Measurements from ENCODE around the gene TLCD2. TPM values are rescaled to one million over a fixed set of nuclear protein-coding genes. Genes with fewer than 3 reads are reported as not detected.

TLCD2 gene
- total and polyA plus RNA-seq, 2 of the 13 experiments (the other 11 are each of a cell fraction or from before 2014, with no cell fraction given): 0.90 to 1.1 TPM

- peak; percentile 80; the same call in 1 of the 2 replicates for TF ChIP-seq ARID4A (CRISPR knock-in tag; IDR thresholded peaks at IDR 0.05; ENCODE audit: borderline replicate concordance)
- TF ChIP-seq ZNF564 (CRISPR knock-in tag; IDR thresholded peaks at IDR 0.05): no peak; the same call in 1 of the 2 replicates
- TF ChIP-seq ZBTB7B (CRISPR knock-in tag; IDR thresholded peaks at IDR 0.05): no peak; the same call in 1 of the 2 replicates
- no peak for TF ChIP-seq HNF1A (IDR thresholded peaks at IDR 0.05; ENCODE audit: low read depth)
- TF ChIP-seq HNF1A (CRISPR knock-in tag; IDR thresholded peaks at IDR 0.05; ENCODE audit: borderline replicate concordance): no peak
- no peak for TF ChIP-seq ZMAT5 (CRISPR knock-in tag; IDR thresholded peaks at IDR 0.05; ENCODE audit: borderline replicate concordance, low read depth)
- TF ChIP-seq MTF1 (CRISPR knock-in tag; IDR thresholded peaks at IDR 0.05): no peak
- no peak for TF ChIP-seq FOXA1 (IDR thresholded peaks at IDR 0.05)
- no peak for TF ChIP-seq FOXA1 (CRISPR knock-in tag; IDR thresholded peaks at IDR 0.05)
- TF ChIP-seq ZBTB37 (CRISPR knock-in tag; IDR thresholded peaks at IDR 0.05): no peak
- peak; percentile 45; the same call in 1 of the 2 replicates for TF ChIP-seq ZFP36L1 (CRISPR knock-in tag; IDR thresholded peaks at IDR 0.05)
- TF ChIP-seq CSRNP2 (CRISPR knock-in tag; conservative IDR thresholded peaks at IDR 0.05; ENCODE audit: low read depth): no peak
- peak; percentile 64; the same call in 1 of the 2 replicates for TF ChIP-seq ZNF614 (CRISPR knock-in tag; IDR thresholded peaks at IDR 0.05; ENCODE audit: borderline replicate concordance)
- TF ChIP-seq KLF6 (CRISPR knock-in tag; IDR thresholded peaks at IDR 0.05): no peak
Observed at GRCh38 chr17:1714980-1715802, 5.0 kb upstream of the TLCD2 start (continued).

Data from HepG2 (cell line).